Measurements from ENCODE around the gene EIF3B.

DNA sequence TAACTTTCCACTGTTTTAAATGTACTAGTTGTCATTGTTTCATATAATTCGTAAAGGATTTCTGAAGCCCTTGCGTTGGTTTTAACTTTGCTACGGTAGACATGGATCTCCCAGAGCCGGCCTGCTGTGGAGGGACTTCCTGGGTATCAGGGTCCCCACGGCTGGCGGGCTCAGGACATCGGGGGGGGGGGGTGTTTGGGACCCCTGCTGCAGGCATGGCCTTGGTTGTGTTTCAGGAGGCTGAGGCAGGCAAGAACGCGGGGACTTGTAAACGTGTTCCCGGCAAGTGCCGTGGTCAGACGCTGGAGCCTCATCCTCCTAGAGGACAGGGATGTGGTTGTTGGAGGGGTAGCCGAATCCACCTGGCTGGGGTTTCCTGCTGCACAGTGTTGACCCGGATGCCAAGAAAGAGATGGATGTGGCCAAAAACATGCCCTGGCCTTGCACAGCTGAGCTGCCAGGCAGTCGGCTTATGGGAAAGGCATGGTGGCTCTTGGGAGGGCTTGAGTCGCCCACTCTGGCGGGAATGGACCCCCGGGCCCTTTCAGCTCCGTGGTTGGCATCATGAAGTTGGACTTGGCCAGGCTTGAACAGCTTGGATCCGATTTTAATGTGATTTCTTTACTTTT lies 27.4 kb downstream of the EIF3B start:
- TF ChIP-seq, protein P1, sequence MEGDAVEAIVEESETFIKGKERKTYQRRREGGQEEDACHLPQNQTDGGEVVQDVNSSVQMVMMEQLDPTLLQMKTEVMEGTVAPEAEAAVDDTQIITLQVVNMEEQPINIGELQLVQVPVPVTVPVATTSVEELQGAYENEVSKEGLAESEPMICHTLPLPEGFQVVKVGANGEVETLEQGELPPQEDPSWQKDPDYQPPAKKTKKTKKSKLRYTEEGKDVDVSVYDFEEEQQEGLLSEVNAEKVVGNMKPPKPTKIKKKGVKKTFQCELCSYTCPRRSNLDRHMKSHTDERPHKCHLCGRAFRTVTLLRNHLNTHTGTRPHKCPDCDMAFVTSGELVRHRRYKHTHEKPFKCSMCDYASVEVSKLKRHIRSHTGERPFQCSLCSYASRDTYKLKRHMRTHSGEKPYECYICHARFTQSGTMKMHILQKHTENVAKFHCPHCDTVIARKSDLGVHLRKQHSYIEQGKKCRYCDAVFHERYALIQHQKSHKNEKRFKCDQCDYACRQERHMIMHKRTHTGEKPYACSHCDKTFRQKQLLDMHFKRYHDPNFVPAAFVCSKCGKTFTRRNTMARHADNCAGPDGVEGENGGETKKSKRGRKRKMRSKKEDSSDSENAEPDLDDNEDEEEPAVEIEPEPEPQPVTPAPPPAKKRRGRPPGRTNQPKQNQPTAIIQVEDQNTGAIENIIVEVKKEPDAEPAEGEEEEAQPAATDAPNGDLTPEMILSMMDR (IDR thresholded peaks at IDR 0.05; ENCODE audit: low read depth, low read length): no peak
- TF ChIP-seq EZH2phosphoT487 (IDR thresholded peaks at IDR 0.05; ENCODE audit: low read depth): no peak
